HG03196 (cell line): ENCODE measurements around the gene PDE2A.

Experiments used
- ATAC-seq: cut with Tn5 transposase; IDR thresholded peaks from one replicate; pipeline ENCODE4 v1.9.1; 2021; ENCODE audit not compliant: unreplicated experiment

PDE2A gene

GRCh38 chr11:72637926-72638325, 36.3 kb downstream of the PDE2A start:
- no peak for ATAC-seq

- ATAC-seq = no peak
Measured at GRCh38 chr11:72637198-72637597, 37.0 kb downstream of the PDE2A start.

DNA sequence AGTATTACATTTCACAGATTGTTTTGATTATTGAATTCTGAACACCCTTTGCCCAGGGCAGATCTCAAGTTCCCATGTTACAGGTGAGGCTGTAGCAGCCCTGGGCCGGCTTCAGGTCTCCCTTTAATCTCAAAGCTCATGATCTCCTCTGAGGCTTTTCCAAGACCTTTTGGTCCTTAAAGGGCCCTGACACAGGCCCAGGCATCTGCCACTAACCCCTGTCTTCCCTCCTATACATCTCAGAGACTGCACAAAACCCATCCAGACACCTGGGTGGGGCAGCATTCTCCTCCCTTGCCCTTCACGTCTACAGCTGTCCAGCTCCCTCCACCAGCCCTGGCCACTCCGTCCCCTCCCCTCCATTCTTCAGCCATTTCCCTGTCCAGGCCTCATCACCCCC, 37.8 kb downstream of the PDE2A start:
- ATAC-seq = no peak

DNA sequence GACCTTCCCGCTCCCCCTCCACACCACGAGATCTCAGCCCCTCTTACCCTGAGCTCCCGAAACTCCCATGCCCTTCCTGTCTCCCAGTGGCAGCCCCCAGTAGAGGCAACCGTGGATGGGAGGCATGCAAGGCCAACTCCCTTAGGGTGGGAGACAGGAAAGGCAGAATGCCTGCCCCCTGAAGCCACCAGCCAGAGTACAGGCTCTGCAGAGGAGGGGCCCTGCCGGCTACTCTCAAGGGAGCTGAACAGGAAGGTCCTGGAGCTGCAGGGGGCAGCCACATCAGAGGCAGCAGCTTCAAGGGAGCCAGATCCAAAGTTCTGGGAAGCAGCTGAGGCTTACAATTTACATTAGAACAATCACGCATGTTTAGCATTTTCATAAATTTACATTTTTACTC, 38.3 kb downstream of the PDE2A start:
- no peak for ATAC-seq

DNA sequence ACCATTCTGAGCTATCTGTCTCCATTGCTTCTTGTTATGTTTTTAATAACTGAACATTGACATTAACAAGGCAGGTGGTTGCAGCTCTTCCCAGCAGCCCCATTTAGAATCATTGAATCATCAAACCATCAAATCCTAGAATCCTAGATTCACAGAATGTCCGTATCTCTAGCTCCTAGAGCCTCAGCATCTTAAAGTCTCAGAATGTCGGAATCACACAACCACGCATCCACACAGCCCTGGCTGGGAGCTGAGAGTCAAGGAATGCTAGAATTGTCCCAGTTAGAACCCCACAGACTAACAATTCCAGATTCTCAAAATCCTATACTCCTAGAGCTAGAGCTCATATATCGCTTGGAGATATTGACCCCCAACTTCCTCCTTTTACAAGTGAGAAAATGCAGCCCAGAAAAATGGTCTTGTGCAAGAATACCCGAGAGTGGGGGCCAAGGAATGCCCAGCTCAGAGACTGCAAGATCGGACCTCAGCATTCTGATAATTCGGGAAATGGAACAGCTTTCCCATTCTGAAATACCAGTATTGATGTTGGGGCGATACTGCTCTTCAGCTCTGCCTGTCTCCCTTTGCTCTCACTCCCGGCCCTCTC, 38.8 kb downstream of the PDE2A start:
- ATAC-seq = no peak

DNA sequence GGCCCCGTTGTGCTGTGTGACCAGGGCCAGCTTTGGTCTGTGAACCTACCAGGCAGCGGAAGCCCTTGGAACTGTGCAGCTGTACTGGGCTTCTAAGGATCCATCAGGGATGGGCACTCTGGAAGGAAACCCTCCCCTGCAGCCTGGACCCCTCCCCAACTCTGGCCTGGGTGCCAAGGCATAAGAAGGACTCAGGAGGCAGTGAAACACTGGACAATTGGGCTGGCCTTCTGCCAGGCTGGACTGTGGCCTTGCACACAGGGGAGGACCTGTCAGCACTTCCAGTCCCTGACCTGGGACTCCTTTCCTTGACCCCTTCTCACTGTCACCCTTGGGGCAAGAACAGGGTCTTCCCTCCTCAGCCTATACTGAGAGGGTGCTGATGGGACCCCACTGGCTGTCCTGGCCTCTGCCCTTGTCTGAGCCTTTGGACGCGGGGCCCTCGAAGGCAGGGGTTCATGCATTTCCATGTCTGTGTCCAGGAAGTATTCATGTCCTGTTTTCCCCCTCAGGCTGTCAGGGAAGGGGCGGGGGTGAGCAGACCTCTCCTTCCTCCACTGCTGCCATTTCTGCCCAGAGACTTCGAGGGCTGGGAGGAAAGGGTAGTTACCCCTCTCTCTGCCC, 39.6 kb downstream of the PDE2A start:
- no peak for ATAC-seq

DNA sequence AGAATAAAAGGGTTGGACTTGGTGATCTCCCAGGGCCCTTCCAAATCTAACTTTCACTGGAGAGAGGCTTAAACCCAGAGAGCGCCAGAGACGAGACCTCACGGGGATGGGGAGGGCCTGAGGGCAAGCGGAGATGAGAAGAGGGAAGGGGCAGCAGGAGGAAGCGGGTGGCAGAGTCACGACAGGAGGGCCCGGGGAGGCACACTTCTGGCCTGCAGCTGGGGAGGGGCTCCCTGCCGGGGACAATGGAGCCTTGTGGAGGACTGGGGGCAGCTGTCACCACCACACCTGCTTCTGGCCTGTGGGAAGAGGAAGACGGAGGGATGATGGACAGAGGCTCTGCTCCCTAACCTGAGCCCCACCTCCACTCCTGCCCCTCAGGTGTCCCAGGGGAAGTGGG, 40.2 kb downstream of the PDE2A start:
- ATAC-seq = no peak

DNA sequence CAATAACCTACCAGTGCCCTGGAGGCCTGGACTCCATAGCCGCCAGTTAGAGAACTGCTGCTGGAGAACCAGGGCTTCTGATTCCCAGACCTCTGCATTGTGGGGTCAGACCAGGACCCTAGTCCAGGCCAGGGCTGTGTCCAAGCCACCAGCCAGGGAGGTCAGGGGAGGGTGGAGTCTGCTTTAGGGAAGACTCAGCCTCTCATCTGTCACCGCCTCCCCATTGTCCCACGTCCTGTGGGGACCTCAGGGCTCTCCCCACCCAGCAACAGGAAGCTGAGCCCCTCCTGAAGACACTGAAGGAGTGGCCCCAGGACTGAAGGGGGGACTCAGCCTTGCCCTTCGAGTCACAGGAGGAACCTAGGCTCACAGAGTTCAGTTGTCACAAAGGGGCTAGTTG, 41.2 kb downstream of the PDE2A start:
- ATAC-seq = no peak

DNA sequence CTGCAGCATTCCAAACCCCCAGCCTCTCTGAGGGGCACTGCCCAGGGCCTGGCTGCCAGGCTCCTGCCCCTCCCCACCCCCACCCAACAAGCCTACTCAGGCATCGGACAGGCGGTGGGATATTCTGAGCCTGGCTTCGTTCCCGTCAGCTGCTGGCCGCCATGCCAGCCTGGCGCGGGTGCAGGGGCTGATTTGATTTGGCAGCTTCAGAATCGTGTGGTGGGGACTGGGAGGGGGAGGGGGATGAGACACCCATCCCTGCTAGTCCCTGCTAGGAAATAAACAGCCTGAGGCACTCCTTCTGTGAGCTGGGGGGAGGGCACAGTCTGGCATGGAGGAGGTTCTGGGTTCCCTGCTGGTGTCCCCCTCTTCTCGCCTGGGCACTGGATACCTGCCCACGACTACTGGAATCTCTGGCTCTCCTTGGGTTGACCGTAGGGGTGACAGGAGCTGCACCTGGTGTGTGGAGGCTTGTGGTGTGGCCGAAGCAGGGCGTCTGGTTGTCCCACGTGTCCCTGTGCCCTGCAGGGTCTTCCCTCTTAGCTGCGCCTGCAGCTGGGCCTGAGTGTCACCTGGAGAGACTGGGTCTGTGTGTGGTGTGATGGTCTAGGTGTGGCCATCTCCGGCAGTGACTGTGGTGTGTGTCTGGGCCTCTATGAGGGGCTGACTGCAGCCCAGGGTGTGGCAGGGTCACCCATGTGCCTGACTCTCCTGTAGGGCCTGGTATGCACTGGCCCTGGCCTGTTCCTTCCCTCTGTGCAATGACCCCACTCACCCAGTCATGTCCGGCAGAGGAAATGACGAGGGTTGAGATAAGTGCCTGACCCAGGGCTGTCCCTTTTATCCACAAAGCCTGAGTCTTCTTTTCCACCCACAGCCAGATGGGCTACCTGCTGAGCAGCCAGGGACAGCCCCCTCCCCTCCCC, 42.2 kb downstream of the PDE2A start:
- ATAC-seq = no peak

- no peak for ATAC-seq
Measured at GRCh38 chr11:72630104-72630852, 43.9 kb downstream of the PDE2A start.

DNA sequence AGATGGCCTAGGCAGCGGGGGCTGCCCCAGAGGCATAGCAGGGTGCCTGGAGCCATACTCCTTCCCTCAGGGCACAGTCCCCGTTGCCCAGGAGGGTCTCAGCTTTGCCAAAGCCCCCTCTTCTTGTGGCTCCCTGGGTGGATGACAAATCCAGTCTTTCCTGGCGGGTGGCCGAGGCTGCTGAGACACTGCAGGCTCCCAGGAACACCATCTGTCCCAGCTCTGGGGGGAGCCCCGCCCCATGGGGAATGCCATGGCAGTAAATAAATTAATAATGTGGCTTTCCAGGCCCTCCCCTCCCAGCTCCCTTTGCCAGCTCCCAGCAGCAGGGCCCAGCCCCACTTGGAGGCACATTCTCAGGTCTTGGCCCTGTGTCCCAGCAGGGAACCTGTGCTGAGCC, 45.0 kb downstream of the PDE2A start:
- no peak for ATAC-seq

- ATAC-seq = no peak
Measured at GRCh38 chr11:72627594-72628281, 46.5 kb downstream of the PDE2A start.

DNA sequence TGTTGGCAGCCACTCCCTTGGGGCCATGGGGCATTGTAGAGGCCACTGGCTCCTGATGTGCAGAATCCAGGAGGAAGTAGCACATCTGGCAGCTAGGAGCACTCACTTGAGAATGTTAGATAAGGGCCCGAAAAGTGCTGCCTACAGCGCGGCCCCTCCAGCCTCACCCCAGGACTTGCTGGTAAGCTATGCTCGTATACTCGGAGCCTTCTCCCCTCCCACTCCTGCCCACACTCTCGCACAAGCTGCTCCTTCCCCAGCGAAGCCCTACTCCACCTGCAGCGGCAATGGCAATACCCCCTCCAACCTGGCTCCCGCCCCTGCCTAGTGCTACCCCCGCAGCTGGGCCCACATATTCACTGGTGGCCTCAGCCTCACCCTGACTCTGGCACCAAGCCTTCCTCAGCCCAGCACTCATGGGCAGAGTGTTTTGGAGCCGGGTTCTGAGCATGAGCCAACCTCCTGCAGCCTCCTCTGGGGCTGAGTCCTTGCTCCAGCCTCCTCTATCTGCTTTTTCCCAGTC, 47.7 kb downstream of the PDE2A start:
- ATAC-seq = no peak

GRCh38 chr11:72625691-72626413, 48.4 kb downstream of the PDE2A start:
- no peak for ATAC-seq

DNA sequence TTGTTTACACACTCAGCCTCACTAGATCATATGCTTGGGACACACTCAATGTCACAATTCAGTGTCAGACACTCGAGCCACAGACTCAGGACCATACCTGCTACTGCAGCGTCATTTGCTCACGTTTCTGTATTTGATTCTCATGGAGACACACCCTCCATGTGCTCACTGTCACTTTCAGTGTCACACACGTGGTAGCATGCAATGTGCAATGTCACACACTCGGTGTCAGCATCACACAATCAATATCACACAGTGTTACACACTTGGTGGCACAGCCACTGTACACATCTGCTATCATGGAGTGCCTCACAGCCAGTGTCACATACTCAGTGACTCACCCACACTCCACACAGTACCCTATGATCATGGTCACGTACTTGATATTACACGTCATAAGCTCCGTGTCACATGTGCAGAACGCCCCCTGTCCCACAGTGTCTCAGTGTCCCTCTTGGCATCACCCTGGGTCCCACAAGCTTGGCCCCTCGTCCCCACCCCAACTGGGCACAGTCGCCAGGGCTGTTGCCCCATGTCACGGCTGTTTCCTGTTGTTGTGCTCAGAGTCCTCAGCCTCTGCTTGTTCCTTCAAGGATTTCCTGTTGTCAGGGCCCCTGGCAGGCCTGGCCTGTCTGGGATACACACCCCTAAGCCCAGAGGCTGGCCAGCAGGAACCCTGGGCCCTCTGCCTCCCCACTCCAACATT, 49.6 kb downstream of the PDE2A start:
- no peak for ATAC-seq

DNA sequence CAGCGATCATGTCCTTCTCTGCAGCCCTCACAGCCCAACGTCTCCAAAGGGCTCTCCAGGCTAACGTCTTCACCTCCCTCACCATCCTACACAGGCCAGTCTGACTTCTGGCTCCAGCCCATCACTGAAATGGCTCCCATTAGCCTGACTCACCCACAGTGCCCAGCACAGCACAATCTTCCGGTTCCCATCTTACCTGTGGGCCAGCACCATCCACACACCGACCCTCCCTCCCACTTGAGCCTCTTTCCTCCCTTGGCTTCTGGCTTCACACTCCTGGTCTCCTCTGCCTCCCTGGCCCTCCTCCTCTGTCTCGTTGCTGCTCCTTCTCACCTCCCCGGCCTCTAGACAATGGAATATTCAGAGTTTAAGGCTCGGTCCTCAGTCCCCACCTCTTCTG, 51.2 kb downstream of the PDE2A start:
- ATAC-seq = no peak

- no peak for ATAC-seq
Measured at GRCh38 chr11:72621008-72621610, 53.1 kb downstream of the PDE2A start.

- no peak for ATAC-seq
Measured at GRCh38 chr11:72618803-72619202, 55.4 kb downstream of the PDE2A start.
